ENCODE measurements around the gene ATIC.

ATIC gene

GRCh38 chr2:215311625-215312396, at the start of gene ATIC:
Gene ATIC (plus strand): TSS chr2:215312059. CDS start chr2:215312143, 84 bp downstream.
- peak; percentile 87 to 89 for DNase-seq

- no peak for DNase-seq
Observed at GRCh38 chr2:215262303-215262702, 49.6 kb upstream of the ATIC start.

- no peak for DNase-seq
Observed at GRCh38 chr2:215262741-215263362, 49.0 kb upstream of the ATIC start.

GRCh38 chr2:215264374-215264773, 47.5 kb upstream of the ATIC start:
- no peak for DNase-seq

- peak; percentile 24 to 41 for DNase-seq
Observed at GRCh38 chr2:215269397-215270117, 42.3 kb upstream of the ATIC start.

GRCh38 chr2:215270118-215270451, 41.8 kb upstream of the ATIC start:
- no peak for DNase-seq

GRCh38 chr2:215271446-215271845, 40.4 kb upstream of the ATIC start:
- DNase-seq: no peak

GRCh38 chr2:215272918-215273317, 38.9 kb upstream of the ATIC start:
- DNase-seq: no peak

- DNase-seq: no peak
Observed at GRCh38 chr2:215274829-215275228, 37.0 kb upstream of the ATIC start.

- DNase-seq: no peak
Observed at GRCh38 chr2:215275824-215276223, 36.0 kb upstream of the ATIC start.

- no peak for DNase-seq
Observed at GRCh38 chr2:215277944-215278343, 33.9 kb upstream of the ATIC start.

- no peak for DNase-seq
Observed at GRCh38 chr2:215280326-215280725, 31.5 kb upstream of the ATIC start.

GRCh38 chr2:215283221-215283620, 28.6 kb upstream of the ATIC start:
- no peak for DNase-seq

- no peak for DNase-seq
Observed at GRCh38 chr2:215286309-215286708, 25.6 kb upstream of the ATIC start.

- DNase-seq: no peak
Observed at GRCh38 chr2:215288112-215288815, 23.6 kb upstream of the ATIC start.

GRCh38 chr2:215290980-215291599, 20.8 kb upstream of the ATIC start:
- DNase-seq: no peak

GRCh38 chr2:215293879-215294278, 18.0 kb upstream of the ATIC start:
- DNase-seq: no peak

- DNase-seq: no peak
Observed at GRCh38 chr2:215299337-215299859, 12.5 kb upstream of the ATIC start.

GRCh38 chr2:215301994-215302393, 9.9 kb upstream of the ATIC start:
- no peak for DNase-seq

- DNase-seq: peak; percentile 4 to 12
Observed at GRCh38 chr2:215311259-215311624, 617 bp upstream of the ATIC start.

- no peak for DNase-seq
Observed at GRCh38 chr2:215313255-215313613, 1.4 kb downstream of the ATIC start.

- no peak for DNase-seq
Observed at GRCh38 chr2:215314896-215315295, 3.0 kb downstream of the ATIC start.

GRCh38 chr2:215315301-215315700, 3.4 kb downstream of the ATIC start:
- DNase-seq: no peak
